NCI-H187 treated with DMSO at 0.1 percent for 48 hours (cell line): ENCODE data around the gene PARP9.
"Not testable (repeated sequence)": the region's sequence is repeated elsewhere in the genome, so short reads cannot be mapped to it uniquely, and the experiment has no call there.

Source experiments
- DNase-seq: peaks from one replicate; lab custom pipeline; 2025; lab: John Stamatoyannopoulos, UW

Gene PARP9

GRCh38 chr3:122576174-122576940 is 12.3 kb upstream of the PARP9 start:
- no peak for DNase-seq

- no peak for DNase-seq
These were observed 8.9 kb upstream of the PARP9 start for GRCh38 chr3:122572940-122573412.

GRCh38 chr3:122568755-122569154 is 4.7 kb upstream of the PARP9 start:
- DNase-seq, result no peak

DNA sequence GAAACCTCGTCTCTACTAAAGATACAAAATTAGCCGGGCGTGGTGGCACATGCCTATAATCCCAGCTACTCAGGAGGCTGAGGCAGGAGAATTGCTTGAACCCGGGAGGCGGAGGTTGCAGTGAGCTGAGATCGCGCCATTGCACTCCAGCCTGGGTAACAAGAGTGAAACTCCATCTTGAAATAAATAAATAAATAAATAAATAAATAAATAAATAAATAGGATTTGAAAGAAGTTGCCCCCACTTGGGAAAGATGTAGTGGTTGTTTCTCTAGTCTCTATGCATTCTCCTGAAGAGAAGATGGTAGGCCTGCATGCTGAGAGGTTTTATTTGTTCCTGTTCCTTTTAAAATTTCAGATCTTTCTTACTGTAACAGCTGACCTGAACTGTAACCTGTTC is 4.0 kb upstream of the PARP9 start:
- not testable (repeated sequence) for DNase-seq

DNA sequence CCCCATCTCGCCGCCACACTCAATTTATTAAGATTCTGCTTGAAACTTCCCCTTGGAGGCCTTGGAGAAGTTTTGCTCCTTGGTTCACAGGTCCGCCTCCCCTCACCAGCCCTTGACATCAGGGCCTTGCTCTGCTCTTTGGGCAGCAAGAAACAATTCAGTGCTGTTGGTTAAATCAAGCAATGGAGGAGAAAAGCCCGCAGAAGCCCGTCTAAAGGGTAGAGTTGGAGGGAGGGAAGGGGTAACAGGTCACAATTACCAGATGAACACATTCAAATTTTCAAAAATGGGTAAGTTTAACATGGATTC is 429 bp downstream of the PARP9 start:
- DNase-seq, result no peak

GRCh38 chr3:122562923-122563716 is 980 bp downstream of the PARP9 start:
- no peak for DNase-seq

DNA sequence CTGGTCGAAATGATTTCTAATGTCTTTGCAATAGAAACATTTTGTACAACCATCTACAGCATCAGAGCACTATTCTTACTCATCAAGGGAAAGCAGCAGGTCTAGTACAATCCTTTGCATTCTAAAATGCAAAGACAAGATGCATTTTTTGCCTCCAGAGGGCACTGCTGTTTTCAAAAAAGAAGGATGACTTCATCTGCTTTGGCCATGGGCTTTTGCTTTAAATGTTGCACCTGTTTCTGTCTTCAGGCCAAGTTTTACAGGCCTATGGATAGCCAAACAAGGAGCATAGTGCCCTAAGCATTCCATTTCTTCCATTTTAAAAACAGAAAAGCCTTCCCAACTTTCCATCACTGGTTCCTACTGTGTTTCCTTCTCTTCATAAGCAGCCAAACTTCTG is 3.4 kb downstream of the PARP9 start:
- no peak for DNase-seq

GRCh38 chr3:122559906-122560305 is 4.2 kb downstream of the PARP9 start:
- no peak for DNase-seq

DNA sequence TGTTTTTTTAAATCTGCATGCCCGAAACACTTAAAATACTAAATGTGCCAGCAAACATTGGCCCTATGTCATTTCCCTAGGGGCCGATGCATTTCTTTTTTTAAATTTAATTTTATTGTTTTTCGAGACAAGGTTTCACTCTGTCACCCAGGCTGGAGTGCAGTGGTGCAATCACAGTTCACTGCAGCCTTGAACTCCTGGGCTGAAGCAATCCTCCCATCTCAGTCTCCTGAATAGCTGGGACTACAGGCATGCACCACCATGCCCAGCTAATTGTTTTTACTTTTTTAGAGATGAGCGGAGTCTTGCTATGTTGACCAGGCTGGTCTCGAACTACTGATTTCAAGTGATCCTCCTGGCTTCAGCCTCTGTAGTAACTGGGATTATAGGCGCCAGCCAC is 5.5 kb downstream of the PARP9 start:
- no peak for DNase-seq

DNA sequence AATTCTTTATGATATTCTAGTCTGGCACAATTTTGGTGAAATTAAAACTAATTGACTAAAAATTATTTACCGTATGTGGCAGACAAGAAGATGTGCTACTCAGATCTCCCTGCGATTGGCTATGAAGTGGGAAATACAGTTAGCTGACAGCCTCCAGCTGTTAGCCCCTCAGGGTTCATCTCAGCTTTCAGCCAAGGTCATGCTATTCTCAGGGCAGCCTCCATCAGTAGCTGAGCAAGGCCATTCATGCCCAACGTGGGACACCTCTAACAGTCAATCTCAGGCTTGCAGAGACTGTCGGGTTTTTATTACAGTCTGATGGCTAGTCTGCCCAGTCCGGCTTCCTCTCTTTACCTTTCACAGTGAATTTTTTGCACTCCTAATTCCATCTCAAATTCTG is 6.7 kb downstream of the PARP9 start:
- no peak for DNase-seq

DNA sequence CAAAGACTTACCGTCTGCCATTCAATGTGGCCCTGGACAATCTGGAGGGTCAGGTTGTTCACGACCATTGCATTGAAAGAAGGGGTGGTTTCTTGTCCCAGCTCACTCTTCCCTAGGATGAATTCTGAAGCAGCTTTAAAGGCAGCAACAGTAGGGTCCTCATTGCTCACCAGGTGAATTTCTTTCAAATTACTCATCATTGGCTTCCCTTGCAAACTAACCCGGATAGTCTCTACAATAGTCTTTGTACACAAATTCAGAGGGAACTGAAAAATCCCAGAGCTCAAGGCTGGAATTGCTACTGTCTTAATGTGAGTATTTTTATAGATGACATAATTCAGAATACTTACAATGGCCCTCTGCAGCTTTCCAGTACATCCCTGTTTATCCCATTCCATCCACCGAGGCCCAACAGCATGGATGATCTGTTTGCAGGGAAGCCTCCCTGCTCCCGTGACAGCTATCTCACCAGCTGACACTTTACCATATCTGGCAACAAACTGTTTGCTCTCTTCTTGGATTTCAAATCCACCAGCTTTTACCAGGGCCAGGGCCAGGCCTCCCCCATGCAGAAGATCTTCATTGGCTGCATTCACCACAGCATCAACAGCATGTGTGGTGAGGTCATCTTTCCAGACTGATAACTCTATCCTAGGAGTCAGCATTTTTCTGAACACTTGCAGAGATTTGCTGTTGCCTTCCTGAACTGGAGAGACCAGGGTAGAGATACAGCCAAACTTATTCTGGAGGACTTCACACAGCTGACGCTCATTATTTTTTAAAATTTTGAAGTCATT is 8.6 kb downstream of the PARP9 start:
- DNase-seq, result no peak

GRCh38 chr3:122553171-122553570 is 10.9 kb downstream of the PARP9 start:
- no peak for DNase-seq

- DNase-seq, result no peak
These were observed 15.5 kb downstream of the PARP9 start for GRCh38 chr3:122548619-122549018.

DNA sequence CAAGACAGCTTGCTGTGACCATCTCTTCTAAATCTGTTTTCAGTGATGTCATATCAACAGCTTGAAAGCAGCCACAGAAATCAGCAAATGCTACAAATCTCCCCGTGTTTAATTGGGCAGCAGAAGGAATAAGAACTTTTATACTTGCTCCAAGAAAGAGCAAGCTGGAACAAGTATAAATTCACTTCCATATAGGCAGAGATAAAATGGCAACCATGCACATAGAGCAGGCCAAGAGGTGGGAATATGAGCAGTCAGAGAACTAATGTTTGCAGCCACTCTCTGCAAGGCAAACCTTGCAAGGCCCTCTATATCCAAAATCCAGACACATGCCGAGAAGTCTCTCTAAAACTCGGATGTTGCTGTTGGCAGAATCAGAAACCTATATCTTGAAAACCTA is 16.0 kb downstream of the PARP9 start:
- no peak for DNase-seq

GRCh38 chr3:122546151-122546550 is 17.9 kb downstream of the PARP9 start:
- DNase-seq, result no peak

- DNase-seq, result no peak
These were observed 25.1 kb downstream of the PARP9 start for GRCh38 chr3:122538956-122539490.

GRCh38 chr3:122536632-122537001 is 27.5 kb downstream of the PARP9 start:
- DNase-seq, result no peak

GRCh38 chr3:122535964-122536631 is 28.0 kb downstream of the PARP9 start:
- no peak for DNase-seq

DNA sequence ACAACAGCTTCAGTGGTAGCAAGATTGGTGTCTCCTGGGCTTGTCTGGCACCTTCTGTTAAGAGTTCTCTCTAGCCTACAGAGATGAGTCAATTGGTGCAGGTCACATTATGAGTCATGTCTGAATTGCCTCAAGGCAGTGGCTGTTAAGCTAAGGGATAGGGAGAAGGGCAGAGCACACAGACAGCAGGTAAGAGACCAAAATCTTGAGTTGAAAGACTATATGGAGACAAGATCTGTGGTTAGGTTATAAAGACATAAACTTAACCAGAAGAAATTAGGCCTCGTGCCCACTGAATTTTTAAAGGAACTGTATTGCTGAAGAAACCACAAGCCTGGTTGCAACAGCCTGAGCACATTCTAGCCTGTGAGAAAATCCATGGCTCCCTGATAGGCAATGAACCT is 30.2 kb downstream of the PARP9 start:
- DNase-seq, result no peak

GRCh38 chr3:122533480-122533879 is 30.6 kb downstream of the PARP9 start:
- no peak for DNase-seq

DNA sequence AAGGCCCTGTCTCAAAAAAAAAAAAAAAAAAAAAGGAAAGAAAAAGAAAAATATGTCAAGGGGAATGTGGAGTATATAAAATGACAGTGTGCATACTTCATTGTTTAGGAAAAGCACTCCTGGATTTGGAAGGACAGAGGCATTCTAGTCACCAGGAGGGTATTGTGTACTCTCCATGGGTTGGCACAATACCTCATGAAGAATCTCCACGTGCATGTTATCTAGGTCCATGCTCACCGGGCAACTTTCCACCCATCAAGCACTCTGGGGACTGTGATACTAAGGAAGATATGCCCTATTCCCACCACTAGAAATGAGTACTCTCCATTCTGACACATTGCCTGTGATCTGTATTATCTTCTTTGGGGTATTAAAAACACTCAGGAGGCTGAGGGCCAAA is 33.9 kb downstream of the PARP9 start:
- DNase-seq, result no peak

DNA sequence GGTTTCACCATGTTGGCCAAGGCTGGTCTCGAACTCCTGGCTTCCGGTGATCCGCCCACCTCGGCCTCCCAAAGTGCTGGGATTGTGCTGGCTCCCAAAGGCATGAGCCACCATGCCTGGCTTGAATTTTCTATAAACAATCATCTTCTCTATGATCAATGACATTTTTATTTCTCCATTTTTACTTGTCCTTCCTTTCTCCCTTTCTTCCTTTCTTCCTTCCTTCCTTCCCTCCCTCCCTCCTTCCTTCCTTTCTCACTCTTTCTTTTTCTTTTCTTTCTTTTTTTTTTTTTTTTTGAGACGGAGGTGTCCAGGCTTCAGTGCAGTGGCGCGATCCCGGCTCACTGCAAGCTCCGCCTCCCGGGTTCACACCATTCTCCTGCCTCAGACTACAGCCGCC is 40.8 kb downstream of the PARP9 start:
- no peak for DNase-seq
